Measurements from ENCODE around the gene NIPAL3.
"Not testable (repeated sequence)": the region's sequence is repeated elsewhere in the genome, so short reads cannot be mapped to it uniquely, and the experiment has no call there.

The NIPAL3 gene

DNA sequence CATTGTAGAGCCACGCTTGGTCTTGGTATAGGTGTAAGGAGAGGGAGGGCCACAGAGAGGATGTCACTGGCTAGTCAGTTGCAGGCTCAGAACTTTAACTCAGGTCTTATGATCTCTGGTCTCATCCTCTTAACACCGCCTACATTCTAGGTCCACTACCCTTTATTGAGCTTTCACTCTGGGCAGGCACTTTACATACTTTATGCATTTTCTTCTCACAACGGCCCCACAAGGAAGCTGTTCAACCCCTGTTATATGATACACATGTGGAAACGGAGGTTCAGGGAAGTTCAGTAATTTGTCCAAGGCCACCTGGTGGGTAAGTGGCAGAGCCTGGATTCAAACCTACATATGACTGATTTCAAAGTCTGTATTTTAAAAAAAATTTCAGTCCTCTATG lies 61.7 kb downstream of the NIPAL3 start:
- DNase-seq (ENCODE audit: insufficient read length, low spot score) (no peak), FAIRE-seq (peak; percentile 9)
- TF ChIP-seq PAX5 (IDR thresholded peaks at IDR 0.05; ENCODE audit: insufficient read depth, low read length, severe bottlenecking) (no peak), POU2F2 (IDR thresholded peaks at IDR 0.05; ENCODE audit: low read depth, low read length) (no peak), SPI1 (IDR thresholded peaks at IDR 0.05; ENCODE audit: low read depth, low read length) (no peak), TAF1 (IDR thresholded peaks at IDR 0.05; ENCODE audit: low read depth, low read length) (no peak), POLR2AphosphoS5 (IDR thresholded peaks at IDR 0.05; ENCODE audit: low read depth, low read length) (no peak), POLR2A (IDR thresholded peaks at IDR 0.05; ENCODE audit: low read depth, low read length) (no peak)

DNA sequence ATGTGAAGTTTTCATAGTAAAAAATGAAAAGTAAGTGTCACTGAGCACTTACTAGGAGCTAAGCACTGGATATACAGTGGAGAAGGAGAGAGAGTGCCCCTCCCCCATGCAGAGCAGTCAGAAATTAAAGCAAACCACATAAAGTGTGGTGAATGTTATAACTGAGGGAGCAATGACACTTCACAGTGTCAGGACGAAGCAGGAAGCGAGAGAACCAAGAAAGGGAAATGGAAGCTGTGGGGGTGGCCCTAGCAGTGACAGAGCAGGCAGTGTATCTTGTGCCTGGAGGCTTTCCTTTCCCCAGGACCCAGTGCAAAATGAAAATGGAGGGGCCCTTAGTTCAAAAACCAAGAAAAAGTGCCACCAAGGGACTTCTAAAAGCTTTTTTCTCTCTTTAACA lies 65.5 kb downstream of the NIPAL3 start:
- DNase-seq (ENCODE audit: insufficient read length, low spot score): peak; percentile 48
- no peak for TF ChIP-seq PAX5 (IDR thresholded peaks at IDR 0.05; ENCODE audit: insufficient read depth, low read length, severe bottlenecking)
- peak; percentile 88 for TF ChIP-seq SPI1 (IDR thresholded peaks at IDR 0.05; ENCODE audit: low read depth, low read length)
- TF ChIP-seq POU2F2 (IDR thresholded peaks at IDR 0.05; ENCODE audit: low read depth, low read length): no peak
- peak; percentile 86 for FAIRE-seq

DNA sequence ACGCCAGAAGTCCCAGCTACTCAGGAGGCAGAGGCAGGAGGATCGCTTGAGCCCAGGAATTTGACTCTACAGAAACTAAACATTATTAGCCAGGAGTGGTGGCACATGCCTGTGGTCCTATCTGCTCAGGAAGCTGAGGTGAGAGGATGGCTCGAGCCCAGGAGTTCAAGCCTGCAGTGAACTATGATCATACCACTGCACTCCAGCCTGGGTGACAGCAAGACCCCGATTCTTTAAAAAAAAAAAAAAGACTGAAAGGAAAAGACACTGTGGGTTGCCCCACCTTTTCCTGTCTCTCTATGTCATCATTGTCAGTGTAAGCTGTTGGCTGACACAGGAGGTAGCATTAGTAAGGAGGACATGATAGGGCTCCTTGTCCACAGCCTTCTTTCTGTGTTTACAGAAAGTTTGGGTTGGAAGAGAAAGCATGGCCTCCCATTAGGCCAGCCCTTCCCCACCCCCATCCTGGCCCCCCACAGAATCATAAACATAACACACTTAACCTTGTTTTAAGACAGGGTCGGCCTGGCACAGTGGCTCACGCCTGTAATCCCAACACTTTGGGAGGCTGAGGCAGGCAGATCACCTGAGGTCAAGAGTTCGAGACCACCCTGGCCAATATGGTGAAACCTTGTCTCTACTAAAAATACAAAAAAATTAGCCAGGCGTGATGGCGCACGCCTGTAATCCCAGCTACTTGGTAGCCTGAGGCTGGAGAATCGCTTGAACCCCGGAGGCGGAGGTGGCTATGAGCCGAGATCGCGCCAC lies 66.4 kb downstream of the NIPAL3 start:
- FAIRE-seq (peak; percentile 28), DNase-seq (ENCODE audit: insufficient read length, low spot score) (no peak)
- no peak for TF ChIP-seq PAX5 (IDR thresholded peaks at IDR 0.05; ENCODE audit: insufficient read depth, low read length, severe bottlenecking)
- no peak for TF ChIP-seq TAF1 (IDR thresholded peaks at IDR 0.05; ENCODE audit: low read depth, low read length)

DNA sequence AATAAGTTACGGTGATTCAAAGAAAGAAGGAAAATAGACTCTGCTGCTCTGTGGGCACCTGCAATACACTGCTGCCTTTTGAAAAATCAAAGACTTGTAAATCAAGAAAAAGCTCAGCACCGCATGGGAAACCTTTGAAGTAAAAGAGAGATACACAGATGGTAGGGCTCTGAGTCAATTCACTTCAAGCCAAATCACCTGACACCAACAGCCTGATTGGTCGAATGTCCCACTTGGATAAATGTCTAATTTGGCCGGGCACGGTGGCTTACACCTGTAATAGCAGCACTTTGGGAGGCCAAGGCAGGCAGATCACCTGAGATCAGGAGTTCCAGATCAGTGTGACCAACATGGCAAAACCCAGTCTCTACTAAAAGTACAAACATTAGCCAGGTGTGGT lies 67.8 kb downstream of the NIPAL3 start:
- FAIRE-seq (no peak), DNase-seq (ENCODE audit: insufficient read length, low spot score) (no peak)
- no peak for TF ChIP-seq POLR2A (IDR thresholded peaks at IDR 0.05; ENCODE audit: low read depth, low read length)
- TF ChIP-seq POU2F2 (IDR thresholded peaks at IDR 0.05; ENCODE audit: low read depth, low read length): no peak
- TF ChIP-seq PAX5 (IDR thresholded peaks at IDR 0.05; ENCODE audit: insufficient read depth, low read length, severe bottlenecking): no peak
- TF ChIP-seq TAF1 (IDR thresholded peaks at IDR 0.05; ENCODE audit: low read depth, low read length): no peak
- TF ChIP-seq SPI1 (IDR thresholded peaks at IDR 0.05; ENCODE audit: low read depth, low read length): no peak
- no peak for TF ChIP-seq POLR2AphosphoS5 (IDR thresholded peaks at IDR 0.05; ENCODE audit: low read depth, low read length)

DNA sequence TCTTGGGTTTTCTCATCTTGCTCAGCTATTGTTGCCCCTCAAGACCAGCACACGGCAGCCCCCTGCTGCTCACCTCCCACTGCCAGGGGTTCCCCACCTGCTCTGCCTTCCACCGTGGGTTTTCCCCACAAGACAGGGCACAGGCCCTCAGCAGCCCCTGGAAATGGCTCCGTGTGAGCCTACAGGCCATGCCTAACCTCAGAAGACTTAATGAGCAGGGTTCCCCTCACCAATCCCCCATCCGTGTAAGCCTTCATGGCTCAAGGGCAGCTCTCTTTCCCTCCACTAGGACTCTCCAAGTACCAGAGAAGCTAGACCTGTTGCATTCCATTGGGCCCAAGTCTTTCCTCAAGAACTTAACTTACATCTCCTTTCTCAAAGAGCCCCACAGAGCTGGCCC lies 68.6 kb downstream of the NIPAL3 start:
- FAIRE-seq: no peak
- no peak for TF ChIP-seq POLR2A (IDR thresholded peaks at IDR 0.05; ENCODE audit: low read depth, low read length)
- TF ChIP-seq POLR2AphosphoS5 (IDR thresholded peaks at IDR 0.05; ENCODE audit: low read depth, low read length): no peak
- no peak for TF ChIP-seq SPI1 (IDR thresholded peaks at IDR 0.05; ENCODE audit: low read depth, low read length)
- no peak for TF ChIP-seq POU2F2 (IDR thresholded peaks at IDR 0.05; ENCODE audit: low read depth, low read length)
- no peak for TF ChIP-seq PAX5 (IDR thresholded peaks at IDR 0.05; ENCODE audit: insufficient read depth, low read length, severe bottlenecking)
- no peak for TF ChIP-seq TAF1 (IDR thresholded peaks at IDR 0.05; ENCODE audit: low read depth, low read length)
- no peak for DNase-seq (ENCODE audit: insufficient read length, low spot score)

DNA sequence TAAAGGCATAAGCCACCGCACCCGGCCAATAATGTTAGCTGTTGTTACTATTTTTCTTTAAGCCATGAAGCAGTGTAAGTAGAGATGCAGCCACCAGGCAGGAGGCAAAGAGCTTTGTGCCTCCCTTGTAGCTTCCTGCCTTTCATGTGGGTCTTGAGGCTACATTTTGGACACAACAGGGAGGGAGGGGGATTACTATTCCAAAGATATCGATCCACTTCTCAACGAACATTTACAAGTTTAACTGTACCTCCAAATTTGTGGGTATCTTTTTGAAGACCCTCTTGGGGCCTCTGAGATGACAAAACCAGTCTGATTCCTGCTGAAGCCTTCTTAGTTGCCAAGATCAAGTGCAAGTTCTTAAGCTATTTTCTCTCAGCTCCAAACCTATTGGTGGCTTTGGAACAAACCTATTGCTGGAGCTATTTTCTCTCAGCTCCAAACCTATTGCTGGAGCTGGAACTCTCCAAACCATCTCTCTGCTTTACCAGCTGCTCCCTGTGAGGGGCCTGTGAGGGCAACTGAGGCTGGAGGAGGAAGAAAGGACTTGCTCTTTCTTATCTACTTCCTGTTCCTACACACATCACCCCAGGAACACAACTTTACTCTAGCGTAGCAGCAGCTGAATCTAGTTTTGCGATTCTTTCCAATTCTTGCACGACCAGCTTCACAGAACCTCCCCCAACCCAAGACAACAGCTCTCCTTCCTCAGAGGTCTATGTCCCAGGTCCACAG lies 70.9 kb downstream of the NIPAL3 start:
- TF ChIP-seq SPI1 (IDR thresholded peaks at IDR 0.05; ENCODE audit: low read depth, low read length) (no peak), POU2F2 (IDR thresholded peaks at IDR 0.05; ENCODE audit: low read depth, low read length) (no peak), POLR2A (IDR thresholded peaks at IDR 0.05; ENCODE audit: low read depth, low read length) (no peak)
- DNase-seq (ENCODE audit: insufficient read length, low spot score) (no peak), FAIRE-seq (no peak)

DNA sequence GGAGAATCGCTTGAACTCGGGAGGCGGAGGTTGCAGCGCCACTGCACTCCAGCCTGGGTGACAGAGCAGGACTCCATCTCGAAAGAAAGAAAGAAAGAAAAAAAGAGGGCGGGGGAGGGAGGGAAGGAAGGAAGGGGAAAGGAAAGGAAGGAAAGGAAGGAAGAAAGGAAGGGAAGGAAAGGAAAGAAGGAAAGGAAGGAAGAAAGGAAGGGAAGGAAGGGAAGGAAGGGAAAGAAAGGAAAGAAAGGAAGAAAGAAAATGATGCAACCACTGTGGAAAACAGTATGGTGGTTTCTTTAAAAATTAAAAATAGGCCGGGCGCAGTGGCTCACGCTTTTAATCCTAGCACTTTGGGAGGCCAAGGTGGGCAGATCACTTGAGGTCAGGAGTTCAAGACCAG lies 71.9 kb downstream of the NIPAL3 start:
- no peak for DNase-seq (ENCODE audit: insufficient read length, low spot score)
- TF ChIP-seq PAX5 (IDR thresholded peaks at IDR 0.05; ENCODE audit: insufficient read depth, low read length, severe bottlenecking): no peak
- TF ChIP-seq POU2F2 (IDR thresholded peaks at IDR 0.05; ENCODE audit: low read depth, low read length): no peak
- no peak for TF ChIP-seq POLR2AphosphoS5 (IDR thresholded peaks at IDR 0.05; ENCODE audit: low read depth, low read length)
- no peak for TF ChIP-seq POLR2A (IDR thresholded peaks at IDR 0.05; ENCODE audit: low read depth, low read length)
- no peak for TF ChIP-seq TAF1 (IDR thresholded peaks at IDR 0.05; ENCODE audit: low read depth, low read length)
- no peak for TF ChIP-seq SPI1 (IDR thresholded peaks at IDR 0.05; ENCODE audit: low read depth, low read length)
- no peak for FAIRE-seq

DNA sequence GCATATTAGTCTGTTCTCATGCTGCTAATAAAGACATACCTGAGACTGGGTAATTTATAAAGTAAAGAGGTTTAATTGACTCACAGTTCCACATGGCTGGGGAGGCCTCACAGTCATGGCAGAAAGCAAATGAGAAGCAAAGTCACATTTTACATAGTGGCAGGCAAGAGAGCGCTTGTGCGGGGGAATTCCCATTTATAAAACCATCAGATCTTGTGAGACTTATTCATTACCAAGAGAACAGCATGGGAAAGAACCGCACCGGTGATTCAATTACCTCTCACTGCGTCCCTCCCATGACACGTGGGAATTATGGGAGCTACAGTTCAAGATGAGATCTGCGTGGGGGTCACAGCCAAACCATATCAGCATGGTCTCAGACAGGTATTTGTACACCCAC lies 72.6 kb downstream of the NIPAL3 start:
- not testable (repeated sequence) for FAIRE-seq; DNase-seq (ENCODE audit: insufficient read length, low spot score)

DNA sequence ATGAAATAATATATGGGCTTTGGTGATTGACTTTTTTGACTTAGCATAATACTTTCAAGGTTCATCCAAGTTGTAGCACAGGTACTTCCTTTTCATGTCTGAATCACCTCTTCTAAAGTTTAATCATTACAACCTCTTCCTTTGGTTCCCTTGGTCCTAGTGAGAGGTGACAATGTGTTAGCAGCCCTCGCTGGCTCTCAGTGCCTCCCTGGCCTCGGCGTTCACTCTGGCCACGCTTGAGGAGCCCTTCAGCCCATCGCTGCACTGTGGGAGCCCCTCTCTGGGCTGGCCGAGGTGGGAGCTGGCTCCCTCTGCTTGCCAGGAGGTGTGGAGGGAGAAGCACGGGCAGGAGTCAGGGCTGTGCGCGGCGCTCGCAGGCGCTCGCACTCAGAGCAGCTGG lies 74.1 kb downstream of the NIPAL3 start:
- DNase-seq (ENCODE audit: insufficient read length, low spot score): no peak
- TF ChIP-seq POLR2A (IDR thresholded peaks at IDR 0.05; ENCODE audit: low read depth, low read length): no peak
- TF ChIP-seq POU2F2 (IDR thresholded peaks at IDR 0.05; ENCODE audit: low read depth, low read length): no peak
- no peak for TF ChIP-seq POLR2AphosphoS5 (IDR thresholded peaks at IDR 0.05; ENCODE audit: low read depth, low read length)
- no peak for FAIRE-seq

DNA sequence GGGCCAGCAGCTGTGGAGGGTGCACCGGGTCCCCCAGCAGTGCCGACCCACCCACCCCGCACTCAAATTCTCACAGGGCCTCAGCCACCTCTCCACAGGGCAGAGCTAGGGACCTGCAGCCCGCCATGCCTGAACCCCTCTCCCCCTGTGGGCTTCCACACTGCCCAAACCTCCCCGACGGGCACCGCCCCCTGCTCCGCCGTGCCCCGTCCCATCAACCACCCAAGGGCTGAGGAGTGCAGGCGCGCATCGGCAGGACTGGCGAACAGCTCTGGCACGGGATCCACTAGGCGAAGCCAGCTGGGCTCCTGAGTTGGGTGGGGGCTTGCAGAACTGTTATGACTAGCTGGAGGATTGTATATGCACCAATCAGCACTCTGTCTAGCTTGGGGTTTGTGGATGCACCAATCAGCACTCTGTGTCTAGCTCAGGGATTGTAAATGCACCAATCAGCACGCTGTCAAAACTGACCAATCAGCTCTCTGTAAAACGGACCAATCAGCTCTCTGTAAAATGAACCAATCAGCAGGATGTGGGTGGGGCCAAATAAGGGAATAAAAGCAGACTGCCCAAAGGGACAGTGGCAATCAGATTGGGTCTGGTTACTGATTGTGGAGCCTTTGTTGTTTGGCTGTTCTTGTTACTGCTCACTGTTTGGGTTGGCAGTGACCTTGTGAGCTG lies 74.6 kb downstream of the NIPAL3 start:
- FAIRE-seq (no peak), DNase-seq (ENCODE audit: insufficient read length, low spot score) (no peak)
- TF ChIP-seq POLR2A (IDR thresholded peaks at IDR 0.05; ENCODE audit: low read depth, low read length) (no peak), SPI1 (IDR thresholded peaks at IDR 0.05; ENCODE audit: low read depth, low read length) (no peak), POLR2AphosphoS5 (IDR thresholded peaks at IDR 0.05; ENCODE audit: low read depth, low read length) (no peak), POU2F2 (IDR thresholded peaks at IDR 0.05; ENCODE audit: low read depth, low read length) (no peak), TAF1 (IDR thresholded peaks at IDR 0.05; ENCODE audit: low read depth, low read length) (no peak), PAX5 (IDR thresholded peaks at IDR 0.05; ENCODE audit: insufficient read depth, low read length, severe bottlenecking) (no peak)

Measured in GM12891 (cell line).